GM12891 (cell line): Measurements from ENCODE around the gene TAF4B.

Source experiments
- DNase-seq: peaks from one replicate; pipeline ENCODE4 v3.0.0; 2011; ENCODE audit warnings: low spot score; ENCODE audit not compliant: insufficient read length
- FAIRE-seq: peaks from 2 replicates; lab custom pipeline; 2011; peaks lifted over from hg19 to GRCh38; lab: Jason Lieb, UNC
- PAX5 ChIP-seq: IDR thresholded peaks from 2 replicates; pipeline ENCODE4 v1.6.1; 2011; ENCODE audit warnings: low read length, moderate library complexity, mild to moderate bottlenecking; ENCODE audit not compliant: insufficient read depth, severe bottlenecking
- POLR2A ChIP-seq: IDR thresholded peaks from 2 replicates; pipeline ENCODE4 v1.6.1; 2011; ENCODE audit warnings: low read depth, low read length, control low read depth
- POLR2AphosphoS5 ChIP-seq: IDR thresholded peaks from 2 replicates; pipeline ENCODE4 v1.6.1; 2011; ENCODE audit warnings: low read depth, low read length, control low read depth
- POU2F2 ChIP-seq: IDR thresholded peaks from 2 replicates; pipeline ENCODE4 v1.6.1; 2011; ENCODE audit warnings: low read depth, mild to moderate bottlenecking, control low read depth, low read length, moderate library complexity
- SPI1 ChIP-seq: IDR thresholded peaks from 2 replicates; pipeline ENCODE4 v1.6.1; 2011; ENCODE audit warnings: low read depth, low read length, control low read depth
- TAF1 ChIP-seq: IDR thresholded peaks from 2 replicates; pipeline ENCODE4 v1.6.1; 2011; ENCODE audit warnings: low read depth, low read length, control low read depth

Gene TAF4B

DNA sequence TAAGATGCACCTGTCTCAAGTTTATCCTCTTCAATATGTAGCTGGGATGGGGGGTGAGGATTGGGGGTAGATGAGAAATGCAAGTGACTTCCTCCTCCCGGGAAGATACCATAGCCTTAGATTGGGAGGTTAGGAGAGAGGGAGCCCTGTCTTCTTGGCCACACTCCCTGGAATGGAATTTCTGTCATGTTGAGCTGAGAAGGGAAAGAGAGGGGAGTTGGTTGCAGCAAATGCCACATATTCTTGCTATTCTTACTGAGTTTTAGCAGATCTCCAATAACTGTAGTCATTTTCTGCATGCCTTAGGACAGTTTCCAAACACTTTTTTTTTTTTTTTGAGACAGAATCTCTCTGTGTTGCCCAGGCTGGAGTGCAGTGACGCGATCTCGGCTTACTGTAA, 35.9 kb downstream of the TAF4B start:
- DNase-seq (no peak), FAIRE-seq (no peak)
- TF ChIP-seq TAF1 (no peak), POLR2AphosphoS5 (no peak), SPI1 (no peak), PAX5 (no peak), POLR2A (no peak), POU2F2 (no peak)

GRCh38 chr18:26267357-26267930, 41.2 kb downstream of the TAF4B start:
- DNase-seq (no peak), FAIRE-seq (no peak)
- TF ChIP-seq PAX5 (no peak), SPI1 (no peak), POLR2A (no peak), POLR2AphosphoS5 (no peak), POU2F2 (no peak), TAF1 (no peak)

GRCh38 chr18:26268454-26268853, 42.2 kb downstream of the TAF4B start:
- FAIRE-seq (no peak), DNase-seq (no peak)
- TF ChIP-seq POU2F2 (no peak), POLR2AphosphoS5 (no peak), PAX5 (no peak), TAF1 (no peak), SPI1 (no peak), POLR2A (no peak)

GRCh38 chr18:26271917-26272549, 45.8 kb downstream of the TAF4B start:
- no peak for DNase-seq
- TF ChIP-seq SPI1 = no peak
- no peak for TF ChIP-seq POLR2A
- FAIRE-seq = peak; percentile 47

- TF ChIP-seq POU2F2 (no peak), TAF1 (no peak), POLR2AphosphoS5 (no peak), POLR2A (no peak)
- no peak for FAIRE-seq
- no peak for DNase-seq
Measured at GRCh38 chr18:26277374-26277773, 51.1 kb downstream of the TAF4B start.

DNA sequence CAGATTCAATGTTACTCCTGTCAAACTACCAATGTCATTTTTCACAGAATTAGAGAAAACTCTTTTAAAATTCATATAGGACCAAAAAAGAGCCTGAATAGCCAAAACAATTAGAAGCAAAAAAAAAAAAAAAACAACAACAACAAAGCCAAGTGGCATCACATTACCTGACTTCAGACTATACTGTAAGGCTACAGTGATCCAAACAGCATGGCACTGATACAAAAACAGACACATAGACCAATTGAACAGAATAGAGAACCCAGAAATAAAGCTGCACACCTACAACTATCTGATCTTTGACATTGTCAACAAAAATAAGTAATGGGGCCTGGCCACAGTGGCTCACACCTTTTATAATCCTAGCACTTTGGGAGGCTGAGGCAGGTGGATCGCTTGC, 53.2 kb downstream of the TAF4B start:
- TF ChIP-seq SPI1 (no peak), POLR2AphosphoS5 (no peak), POU2F2 (no peak), POLR2A (no peak), TAF1 (no peak), PAX5 (no peak)
- DNase-seq (no peak), FAIRE-seq (no peak)

GRCh38 chr18:26286008-26286407, 59.8 kb downstream of the TAF4B start:
- TF ChIP-seq POU2F2 = no peak
- TF ChIP-seq PAX5 = no peak
- TF ChIP-seq TAF1 = no peak
- FAIRE-seq (peak; percentile 50), DNase-seq (no peak)

- FAIRE-seq (no peak), DNase-seq (no peak)
- TF ChIP-seq POLR2A (no peak), TAF1 (no peak), POLR2AphosphoS5 (no peak), POU2F2 (no peak), PAX5 (no peak)
Measured at GRCh38 chr18:26287644-26288043, 61.4 kb downstream of the TAF4B start.

DNA sequence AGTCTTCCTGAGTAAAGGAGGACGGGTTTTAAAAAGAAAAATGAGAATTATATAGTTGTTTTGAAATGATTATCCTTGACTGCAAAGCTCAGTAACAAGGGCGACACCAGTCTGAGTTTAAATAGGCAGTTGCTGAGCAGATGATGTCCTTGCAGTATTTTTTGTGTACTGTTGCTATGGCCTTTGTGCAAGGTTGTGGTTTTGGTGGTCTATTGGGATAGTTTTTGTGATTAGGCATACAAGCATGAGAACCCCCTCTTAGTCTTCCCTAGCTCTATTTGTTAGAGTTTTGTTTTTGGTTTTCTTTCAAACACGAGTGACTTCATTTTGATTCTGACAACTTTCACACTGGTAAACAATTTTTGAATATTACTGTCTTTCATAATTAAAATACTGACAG, 64.1 kb downstream of the TAF4B start:
- FAIRE-seq (peak; percentile 33), DNase-seq (no peak)
- TF ChIP-seq TAF1 = no peak
- TF ChIP-seq POLR2AphosphoS5 = no peak
- TF ChIP-seq PAX5 = no peak
- no peak for TF ChIP-seq SPI1
- no peak for TF ChIP-seq POLR2A
- no peak for TF ChIP-seq POU2F2

- FAIRE-seq (no peak), DNase-seq (no peak)
- TF ChIP-seq POU2F2 = no peak
- TF ChIP-seq PAX5 = no peak
- no peak for TF ChIP-seq POLR2AphosphoS5
- no peak for TF ChIP-seq TAF1
- TF ChIP-seq POLR2A = no peak
- TF ChIP-seq SPI1 = no peak
Measured at GRCh38 chr18:26293982-26294381, 67.7 kb downstream of the TAF4B start.
